ENCODE results near the gene SLC7A1.

DNA sequence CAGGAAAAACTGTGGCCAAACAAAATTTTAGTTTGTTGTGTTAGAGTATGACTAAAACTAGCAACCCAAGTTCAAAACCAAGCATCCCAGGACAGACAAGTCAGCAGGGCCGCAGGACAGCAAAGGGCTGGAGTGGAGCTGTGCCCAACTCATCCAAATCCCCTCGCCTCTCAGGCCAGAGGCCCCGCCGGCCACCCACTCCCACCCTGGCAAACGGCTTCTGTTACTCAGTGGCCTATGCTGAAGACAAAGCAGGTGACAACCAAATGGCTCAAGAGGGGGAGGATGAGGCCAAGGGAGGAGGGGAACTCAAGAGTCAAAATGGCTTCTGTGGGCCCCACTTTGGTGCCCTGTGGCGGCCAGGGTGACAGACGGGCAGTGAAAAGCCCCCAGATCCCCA, 69.7 kb downstream of the SLC7A1 start:
- TF ChIP-seq, protein P1, sequence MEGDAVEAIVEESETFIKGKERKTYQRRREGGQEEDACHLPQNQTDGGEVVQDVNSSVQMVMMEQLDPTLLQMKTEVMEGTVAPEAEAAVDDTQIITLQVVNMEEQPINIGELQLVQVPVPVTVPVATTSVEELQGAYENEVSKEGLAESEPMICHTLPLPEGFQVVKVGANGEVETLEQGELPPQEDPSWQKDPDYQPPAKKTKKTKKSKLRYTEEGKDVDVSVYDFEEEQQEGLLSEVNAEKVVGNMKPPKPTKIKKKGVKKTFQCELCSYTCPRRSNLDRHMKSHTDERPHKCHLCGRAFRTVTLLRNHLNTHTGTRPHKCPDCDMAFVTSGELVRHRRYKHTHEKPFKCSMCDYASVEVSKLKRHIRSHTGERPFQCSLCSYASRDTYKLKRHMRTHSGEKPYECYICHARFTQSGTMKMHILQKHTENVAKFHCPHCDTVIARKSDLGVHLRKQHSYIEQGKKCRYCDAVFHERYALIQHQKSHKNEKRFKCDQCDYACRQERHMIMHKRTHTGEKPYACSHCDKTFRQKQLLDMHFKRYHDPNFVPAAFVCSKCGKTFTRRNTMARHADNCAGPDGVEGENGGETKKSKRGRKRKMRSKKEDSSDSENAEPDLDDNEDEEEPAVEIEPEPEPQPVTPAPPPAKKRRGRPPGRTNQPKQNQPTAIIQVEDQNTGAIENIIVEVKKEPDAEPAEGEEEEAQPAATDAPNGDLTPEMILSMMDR (IDR thresholded peaks at IDR 0.05), result no peak
- TF ChIP-seq POLR2A (IDR thresholded peaks at IDR 0.05), result no peak
- no peak for TF ChIP-seq POLR2AphosphoS5 (IDR thresholded peaks at IDR 0.05)

All from breast epithelium (tissue), 3 donors.